NCI-H748 (cell line): ENCODE measurements around the gene KCNQ1.
A peak's percentile ranks its signal among the peaks of the same experiment; 100 is the strongest.

Experiments
- DNase-seq: peaks from one replicate; lab custom pipeline; 2025; ENCODE audit not compliant: unreplicated experiment; lab: John Stamatoyannopoulos, UW

Gene KCNQ1

DNA sequence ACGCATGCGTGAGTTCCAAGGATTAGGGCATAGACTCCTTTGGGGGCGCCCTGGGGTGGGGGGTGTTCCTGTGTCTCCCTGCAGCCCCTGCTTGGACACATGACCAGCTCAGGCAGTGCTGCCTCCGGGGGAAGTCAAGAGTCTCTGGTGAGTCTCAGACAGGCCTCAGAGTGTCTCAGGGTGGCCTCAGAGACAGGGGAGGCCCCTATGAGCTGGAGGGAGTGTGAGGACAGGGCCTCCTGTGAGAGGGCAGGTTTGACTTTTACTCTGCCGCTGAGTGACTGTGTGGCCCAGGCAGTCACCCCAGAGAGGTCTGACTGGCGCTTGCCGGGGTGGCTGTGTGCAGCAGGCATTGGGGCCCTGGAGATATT is 296.2 kb downstream of the KCNQ1 start:
- DNase-seq: no peak

DNA sequence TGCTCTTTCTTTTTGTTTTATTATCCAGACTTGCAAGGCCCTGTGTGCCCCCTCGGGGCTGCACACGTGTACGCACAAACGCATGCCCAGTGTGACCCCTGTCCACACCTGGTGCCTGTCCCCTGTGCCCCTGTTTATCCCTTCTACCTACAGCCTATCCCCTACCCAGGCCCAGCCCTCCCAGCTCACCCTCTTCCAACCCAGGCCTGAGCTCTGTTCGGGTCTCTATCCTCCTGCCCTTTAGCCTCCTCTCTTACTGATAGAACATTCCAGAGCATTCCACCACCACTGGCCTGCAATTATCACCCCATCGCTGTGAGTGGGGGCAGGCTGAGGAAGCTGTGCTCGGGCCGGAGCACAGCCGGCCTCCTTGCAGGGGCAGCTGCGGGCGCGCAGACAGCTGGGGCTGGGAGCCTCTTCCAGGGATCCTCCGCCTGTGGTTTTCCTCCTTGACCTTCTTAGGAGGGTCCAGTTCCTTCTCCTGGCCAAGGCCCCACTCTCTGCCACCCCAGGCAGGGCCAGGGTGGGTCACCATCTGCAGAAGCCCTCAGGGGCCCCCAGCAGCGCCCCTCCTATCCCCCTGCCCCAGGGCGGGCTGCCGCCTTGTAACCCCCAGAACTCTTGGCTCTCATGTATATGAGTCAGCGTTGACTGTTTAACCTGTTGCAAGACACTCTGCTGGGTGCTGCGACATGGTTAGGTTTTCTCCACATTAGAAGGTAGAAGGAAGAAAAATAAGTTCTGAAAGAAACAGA is 296.7 kb downstream of the KCNQ1 start:
- DNase-seq: no peak

DNA sequence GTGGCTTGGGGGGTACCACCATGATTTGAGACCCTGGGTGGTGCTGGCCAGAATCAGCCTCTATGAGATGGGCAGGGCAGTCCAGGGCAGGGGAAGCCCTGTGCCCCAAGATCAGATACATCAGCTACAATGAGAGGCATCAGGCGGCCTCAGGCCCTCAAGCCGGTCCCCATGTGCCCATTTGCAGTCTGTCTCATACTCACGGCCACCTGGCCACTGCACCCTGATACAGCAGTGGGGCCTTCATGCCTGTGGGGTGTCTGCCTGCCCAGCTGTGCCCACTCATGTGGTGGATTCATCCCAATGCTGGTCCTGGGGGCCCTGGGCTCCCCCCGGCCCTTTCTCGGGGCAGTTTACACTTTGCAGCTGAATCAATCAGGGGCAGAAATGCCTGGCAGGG is 297.4 kb downstream of the KCNQ1 start:
- no peak for DNase-seq

DNA sequence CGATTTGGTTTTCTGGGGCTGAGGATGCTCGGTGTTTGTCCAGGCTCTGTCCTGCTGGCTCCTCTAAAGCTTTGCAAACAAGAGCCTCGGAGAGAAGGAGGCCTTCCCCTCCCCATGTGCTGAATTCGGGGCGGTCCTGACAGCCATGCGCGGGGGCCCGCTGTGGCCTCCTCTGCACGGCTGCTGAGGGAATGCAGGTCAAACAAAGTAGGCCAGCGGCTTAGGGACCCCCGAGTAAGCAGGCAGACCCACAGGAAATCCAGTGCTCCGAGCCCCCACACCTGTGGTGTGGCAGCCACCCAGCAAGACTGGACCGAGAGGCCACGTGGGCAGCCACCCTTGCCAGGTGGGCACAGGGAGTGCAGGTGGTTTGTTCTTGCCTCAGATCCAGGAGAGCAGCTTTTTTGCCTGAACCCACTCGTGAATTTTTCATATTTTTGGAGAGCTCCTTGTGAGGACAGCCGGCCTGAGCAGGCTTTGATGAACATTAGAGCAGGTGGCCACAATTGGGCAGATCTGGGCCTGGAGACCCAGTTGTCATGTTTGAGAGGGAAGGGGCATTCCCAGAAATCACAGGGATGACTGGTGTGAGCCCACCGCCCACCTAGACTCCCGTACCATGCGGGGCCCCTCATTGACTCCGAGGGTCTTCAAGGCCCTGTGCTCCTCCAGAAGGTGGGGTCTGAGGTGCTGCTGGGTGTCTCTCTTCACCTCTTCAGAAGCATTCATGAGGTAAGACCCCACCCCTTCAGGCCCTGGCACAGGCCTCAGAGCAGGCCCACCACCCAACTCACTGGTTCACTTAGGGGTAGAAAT is 298.0 kb downstream of the KCNQ1 start:
- no peak for DNase-seq

DNA sequence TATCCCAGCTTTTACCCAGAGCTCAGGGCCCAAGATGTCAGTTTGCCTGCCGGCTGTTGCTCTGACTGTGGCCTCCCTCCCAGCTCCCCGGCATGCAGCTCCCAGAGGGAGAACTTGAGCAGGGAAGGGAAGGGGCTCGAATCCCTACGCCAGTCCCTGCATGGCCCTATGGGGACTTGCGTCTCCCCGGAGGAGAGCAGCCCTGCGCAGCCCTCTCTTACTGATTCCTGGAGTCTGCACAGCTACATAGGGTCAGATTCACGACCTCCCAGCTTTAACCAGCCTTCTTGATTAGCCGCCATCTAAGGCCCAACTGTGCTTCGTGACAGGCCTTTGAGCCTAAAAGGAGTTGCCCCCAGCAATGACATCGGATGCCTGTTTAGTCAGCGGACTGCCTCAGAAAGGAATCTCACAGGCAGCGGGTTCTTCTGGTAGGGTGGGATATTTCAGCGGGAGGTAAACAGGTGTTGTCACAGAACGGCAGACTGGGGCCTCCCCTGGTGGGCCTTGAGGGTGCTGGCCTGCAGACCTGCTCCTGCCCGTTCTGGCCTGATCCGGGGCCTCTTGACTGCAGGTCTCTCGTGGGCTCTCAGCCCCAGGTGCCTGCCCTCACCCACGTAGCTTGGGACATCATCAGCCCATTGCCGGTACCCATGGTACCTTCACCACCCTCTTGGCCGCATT is 298.8 kb downstream of the KCNQ1 start:
- DNase-seq: no peak

DNA sequence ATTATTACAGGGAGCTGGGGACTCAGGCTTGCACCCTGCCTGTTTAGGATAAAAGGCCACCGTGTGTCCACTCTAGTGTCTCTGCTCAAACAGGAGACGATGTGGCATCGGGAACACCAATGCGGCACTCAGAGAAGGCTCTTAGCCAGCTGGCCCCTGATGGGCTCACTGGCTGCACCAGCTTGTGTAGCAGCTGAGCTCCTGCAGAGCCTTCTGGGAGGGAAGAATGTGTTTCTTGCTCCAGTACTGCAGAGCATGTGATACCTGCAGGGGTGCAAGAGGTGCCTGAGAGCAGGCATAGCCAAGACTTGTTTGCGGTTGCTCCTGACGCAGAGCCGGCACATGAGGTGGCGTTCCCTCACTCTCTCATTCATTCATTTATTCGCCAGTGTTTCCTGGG is 299.4 kb downstream of the KCNQ1 start:
- DNase-seq: no peak

DNA sequence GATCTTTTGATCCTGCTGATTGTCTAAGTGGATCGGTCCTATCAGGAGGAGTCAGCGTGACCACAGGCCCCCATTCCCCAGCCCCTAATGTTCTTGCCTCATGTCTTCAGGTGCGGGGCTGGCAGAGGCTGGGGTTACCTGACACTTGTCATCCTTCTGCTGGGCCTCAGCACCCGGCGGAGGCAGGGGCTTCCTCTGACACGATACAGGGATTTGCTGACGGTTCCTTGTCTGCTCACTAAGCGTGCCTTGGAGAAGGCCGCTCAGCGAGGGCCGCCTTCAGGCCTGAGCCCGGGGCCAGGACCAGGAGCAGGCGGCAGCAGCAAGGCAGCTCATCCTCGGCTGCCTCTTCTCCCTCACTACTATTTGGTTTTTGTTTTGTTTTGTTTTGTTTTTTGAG is 300.7 kb downstream of the KCNQ1 start:
- no peak for DNase-seq

DNA sequence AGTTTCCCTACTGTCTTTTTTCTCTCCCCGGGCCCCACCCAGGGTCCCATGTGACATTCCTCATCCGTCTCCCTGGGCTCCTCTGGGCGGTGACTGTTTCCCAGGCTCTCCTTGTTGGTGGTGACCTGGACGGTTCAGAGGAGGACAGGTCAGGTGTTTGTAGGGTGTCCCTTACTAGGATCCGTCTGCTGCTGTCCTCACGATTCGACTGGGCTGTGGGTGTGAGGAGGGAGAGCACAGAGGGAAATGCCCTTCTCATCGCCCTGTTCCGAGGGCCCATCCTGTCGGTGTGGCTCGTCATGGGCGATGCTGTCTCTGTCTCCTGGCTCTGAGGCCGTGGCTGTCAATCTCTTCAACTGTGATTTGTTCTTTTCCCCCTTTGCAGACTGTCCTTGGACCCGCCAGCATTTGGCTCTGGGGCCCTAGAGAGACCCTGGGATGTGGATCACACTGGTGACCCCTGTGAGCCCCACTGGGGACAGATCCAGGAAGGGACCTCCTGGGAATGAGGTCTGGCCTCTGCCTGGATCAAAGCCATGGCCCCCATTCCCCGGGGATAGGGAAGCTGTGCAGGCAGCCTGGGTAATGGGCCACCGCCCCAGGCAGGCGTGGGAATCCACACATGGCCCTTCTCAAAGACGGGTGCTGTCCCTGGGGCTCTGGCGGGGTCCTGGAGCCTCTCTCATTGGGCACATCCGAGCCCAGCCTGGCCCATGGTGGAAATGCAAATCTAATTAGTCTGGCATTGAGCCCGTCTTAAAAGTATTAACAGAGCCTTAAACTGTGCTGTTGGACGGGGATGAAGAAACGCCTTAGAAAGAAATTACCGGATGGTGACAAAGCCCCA is 301.8 kb downstream of the KCNQ1 start:
- DNase-seq: no peak

DNA sequence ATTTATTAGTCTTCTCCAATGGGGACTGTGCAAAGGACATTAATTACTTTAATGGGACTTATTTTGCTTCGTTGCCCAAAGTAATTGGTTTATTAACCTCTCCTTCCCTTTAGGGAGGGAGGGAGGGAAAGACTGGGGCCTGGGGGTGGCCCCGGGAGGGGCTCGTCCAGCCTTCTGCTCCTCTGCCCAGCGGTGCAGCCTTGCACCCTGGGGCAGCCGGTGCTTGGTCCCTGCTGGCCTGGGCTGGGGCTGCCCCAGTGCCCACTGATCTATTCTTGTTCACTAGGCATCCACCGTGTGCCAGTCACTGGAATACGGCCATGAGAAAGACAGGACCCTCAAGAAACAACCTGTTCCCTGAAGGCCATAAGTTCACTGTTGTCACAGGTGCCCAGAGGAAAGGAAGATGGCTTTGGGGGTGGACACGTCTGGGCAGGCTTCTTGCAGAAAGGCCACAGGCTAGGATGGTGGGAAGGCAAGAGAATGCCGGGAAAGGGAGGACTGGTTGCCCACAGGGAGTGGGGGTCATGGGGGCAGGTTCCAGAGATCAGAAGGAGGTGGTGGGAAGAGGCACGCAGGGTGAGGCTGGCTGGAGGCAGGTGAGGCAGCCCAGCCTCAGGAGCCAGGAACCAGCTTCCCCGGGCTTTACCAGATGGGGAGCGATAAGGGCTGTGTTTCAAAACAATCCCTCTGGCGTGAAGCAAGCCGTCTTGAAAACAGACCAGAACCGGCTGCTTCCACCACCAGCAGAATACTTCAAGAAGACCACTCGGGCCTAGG is 302.6 kb downstream of the KCNQ1 start:
- DNase-seq: no peak

DNA sequence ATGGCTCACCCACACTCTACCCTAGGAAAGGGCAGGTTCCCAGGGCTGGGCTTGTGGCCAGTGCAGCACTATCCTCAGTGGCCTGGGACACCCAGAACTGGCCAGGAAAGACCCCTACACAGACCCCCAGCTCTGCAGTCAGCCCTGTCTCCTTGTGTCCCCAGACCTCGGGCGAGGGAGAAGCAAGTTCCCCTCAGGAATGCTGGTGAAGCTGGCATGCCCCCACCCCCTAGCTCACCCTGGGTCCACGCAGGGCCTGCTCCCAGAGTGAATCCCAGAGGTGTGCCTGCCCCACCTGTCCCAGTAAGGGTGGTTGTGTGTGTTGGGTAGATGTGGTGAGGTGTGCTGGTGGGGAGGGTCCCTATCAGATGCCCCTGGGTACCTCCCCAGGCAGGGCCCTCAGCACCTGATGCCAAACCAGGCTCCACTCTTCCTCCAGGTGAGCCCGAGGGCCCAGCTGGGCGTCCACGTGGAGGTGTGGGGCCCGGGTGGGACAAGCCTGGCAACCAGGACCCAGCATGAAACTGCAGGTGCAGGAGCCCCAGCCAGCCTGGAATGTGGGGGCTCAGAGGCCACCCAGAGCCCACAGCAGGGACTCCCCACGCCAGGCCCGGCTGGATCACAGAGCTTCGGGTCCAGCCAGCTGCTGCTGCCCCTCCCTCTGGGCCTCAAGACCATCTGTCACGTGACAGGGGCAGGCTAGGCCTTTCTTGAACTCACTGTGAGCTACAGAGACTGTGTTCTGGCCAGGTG is 303.4 kb downstream of the KCNQ1 start:
- no peak for DNase-seq

DNA sequence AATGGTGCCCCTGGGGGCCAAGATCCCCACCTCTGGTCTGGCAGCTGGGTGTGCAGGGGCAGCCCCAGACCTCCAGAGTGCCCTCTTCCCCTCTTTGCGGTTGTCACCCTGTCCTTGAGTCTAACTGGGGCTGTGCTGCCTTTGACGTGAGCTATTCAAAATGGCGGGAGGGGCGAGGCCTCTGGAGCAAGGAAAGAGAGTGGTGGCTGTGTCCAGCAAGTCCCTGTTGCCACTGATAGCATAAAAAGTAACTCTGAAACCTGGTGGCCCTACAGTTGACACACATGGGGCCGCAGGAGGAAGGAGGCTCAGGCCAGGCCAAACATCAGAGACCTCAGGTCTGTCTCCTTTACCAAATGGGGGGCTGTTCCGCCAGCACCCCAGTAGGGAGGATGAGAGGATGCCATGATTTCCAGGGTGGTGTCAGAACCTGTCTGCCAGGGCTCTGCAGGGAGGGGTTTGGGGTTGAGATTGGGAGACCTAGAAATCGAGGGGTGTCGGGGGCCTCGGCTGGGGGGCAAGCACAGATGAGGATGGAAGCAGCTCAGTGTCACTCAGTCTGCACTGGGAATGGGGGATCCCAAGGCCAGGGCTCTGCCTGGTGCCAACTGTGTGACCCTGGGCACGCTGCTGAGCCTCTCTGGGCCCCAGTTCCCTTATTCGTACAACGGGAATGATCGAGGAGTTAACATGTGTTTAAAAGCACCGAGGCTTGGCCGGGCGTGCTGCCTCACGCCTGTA is 304.2 kb downstream of the KCNQ1 start:
- DNase-seq: no peak

DNA sequence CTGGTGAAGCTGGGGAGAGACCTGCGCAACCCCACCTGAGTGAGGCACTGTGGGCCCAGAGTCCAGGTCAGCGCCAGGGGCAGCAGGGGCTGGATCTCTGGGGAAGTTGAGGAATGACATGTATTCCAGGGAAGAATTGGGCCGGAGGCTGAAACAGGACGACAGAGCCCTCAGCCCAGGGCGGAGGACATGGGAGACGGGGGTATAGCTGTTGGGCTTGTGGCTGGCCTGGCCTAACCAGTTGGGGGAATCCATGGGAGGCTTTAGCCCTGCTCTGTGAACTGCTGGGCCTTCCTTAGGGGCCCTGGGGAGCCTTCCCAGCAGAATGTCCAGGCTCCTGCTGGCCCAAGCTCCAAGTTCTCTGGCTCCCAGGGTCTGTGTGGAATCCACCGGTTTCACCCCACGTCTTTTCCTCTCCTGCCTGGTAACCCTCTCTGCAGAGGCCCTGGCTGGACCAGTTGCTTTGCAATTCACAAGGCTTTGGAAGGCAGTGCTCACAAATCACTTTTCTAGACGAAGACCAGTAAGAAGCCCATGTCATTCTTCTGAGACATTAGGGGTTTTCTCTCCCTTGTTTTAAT is 305.4 kb downstream of the KCNQ1 start:
- no peak for DNase-seq

DNA sequence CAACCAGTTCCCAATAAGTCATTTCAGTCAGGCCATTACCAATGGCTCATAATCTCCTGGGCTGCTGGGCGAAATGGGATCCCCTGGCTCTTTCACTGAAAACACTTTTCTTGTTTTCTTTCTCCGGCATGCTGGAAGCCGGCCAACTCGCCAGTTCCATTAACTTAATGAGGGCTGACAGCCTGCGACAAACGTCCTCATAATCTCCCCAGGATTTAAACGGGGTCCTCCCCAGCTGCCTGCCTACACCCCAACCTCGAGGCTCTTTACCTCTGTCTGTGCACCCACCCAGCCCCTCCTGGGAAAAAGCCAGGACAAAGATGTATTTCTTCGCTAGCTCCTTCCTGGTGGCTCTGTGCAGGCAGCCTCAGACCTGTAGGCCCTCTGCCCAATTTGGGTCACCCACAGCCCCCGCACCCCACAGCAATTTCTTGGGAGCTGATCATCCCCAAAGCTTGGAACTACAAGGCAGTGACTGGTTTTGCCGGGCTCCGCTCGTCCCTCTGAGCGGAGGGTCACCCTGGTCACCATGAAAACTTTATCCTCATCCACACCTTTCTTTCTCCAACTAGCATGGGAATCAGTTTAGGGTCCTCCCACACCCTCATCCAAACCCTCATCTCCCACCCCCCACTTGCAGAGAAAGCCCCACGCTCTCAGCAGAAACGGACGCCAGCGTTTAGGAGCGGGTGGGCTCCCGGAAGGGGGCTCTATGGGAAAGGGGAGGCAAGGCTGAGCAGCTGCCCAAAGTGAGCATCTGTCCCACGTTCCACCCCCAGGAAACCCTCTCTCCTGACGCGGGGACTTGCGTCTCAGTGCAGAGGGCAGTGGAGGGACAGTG is 306.1 kb downstream of the KCNQ1 start:
- peak; percentile 81 for DNase-seq

DNA sequence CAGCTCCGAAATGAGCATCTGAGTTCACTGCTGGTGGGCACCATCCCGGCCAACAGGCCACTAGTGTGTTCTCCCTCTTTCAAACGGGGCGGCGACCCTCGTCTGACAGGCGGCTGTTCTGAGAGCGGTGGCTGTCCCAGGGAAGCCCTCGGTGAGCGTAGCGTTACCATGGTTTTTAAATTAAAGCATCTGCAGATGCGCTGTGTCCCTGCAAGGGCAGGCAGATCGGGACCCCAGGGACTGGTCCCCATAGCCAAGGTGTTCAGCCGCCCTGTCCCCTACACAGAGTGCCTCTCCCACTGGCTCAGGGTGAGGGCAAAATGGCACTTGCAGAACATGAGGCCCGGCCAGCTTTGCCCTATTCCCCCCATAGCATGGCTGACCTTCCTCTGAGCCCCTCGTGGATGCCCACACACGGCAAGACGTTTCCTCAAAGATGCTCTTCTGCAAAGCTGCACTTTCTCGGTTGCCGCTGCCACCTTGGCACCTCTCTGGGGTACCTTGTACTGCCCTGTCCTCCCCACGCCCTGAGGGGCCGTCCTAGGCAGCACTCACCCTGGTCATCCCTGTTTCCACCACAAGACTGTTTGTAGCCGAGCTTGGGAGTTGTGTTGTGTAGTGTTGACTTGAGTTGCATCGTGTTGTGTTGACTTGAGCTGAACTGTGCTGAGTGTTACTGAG is 306.9 kb downstream of the KCNQ1 start:
- no peak for DNase-seq

DNA sequence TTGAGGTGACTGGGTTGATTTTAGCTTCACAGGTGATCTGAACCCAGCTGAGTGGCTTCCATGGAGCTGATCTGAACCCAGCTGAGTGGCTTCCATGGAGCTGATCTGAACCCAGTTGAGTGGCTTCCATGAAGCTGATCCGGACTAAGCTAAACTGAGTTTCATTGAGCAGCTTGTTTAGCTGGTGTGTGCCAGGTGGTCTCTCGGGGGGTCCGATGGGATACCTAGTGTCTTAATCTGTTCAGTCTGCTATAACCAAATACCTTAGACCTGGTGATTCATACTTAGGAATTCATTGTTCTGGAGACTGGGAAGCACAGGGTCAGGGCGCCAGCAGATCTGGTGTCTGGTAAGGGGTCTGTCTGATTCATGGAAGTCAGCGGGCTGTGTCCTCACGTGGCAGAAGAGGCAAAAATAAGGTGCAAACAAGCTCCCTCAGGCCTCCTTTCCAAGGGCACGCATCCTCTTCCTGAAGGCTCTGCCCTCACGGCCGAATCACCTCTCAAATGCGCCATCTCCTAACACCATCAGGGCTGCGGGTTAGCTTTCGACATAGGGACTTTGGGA is 307.5 kb downstream of the KCNQ1 start:
- DNase-seq: no peak

DNA sequence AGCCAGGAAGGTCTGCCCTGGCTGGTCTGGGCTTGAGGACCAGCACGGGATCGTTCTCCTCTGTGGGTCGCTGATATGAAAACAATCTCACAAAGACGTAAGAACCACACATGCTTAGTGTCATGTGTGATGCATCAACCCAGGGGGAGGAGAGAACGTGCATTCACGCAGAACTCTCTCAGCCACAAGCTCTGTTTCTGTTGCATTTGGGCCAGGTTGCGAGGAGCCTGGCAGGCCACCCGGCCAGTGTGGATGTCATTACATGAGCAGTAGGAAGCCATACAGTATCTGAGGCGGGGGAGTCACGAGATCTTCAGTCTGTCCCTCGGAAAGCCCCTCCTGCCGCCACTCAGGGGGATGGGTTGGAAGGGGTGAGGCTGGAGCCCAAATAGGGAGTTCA is 308.1 kb downstream of the KCNQ1 start:
- no peak for DNase-seq

DNA sequence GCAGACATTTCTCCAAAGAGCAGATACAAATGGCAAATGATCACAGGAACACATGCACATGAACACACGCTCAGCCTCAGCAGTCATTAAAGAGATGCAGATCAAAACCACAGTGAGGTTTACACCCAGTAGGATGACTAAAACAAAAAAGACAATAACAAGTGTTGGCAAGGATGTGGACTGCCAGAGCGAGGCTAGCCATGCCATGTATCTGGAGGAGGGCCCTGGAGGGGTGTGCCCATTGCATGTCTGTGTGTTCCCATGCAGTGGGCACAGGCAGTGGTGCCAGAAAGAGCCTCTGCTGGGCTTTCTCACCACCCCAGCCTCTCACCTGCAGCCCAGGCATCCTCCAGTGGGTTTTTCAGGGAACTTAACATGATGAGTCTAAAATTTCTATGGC is 309.2 kb downstream of the KCNQ1 start:
- no peak for DNase-seq
